H54 (cell line): Measurements from ENCODE around the gene GPR63.

ENCODE experiments used
- DNase-seq: peaks from one replicate; pipeline ENCODE4 v3.0.0; 2011; ENCODE audit warnings: low spot score, mixed read lengths; ENCODE audit not compliant: insufficient read length
- FAIRE-seq: peaks from 3 replicates; lab custom pipeline; 2011; peaks lifted over from hg19 to GRCh38; lab: Jason Lieb, UNC
- POLR2A ChIP-seq: IDR thresholded peaks from 2 replicates; pipeline ENCODE4 v1.6.1; 2011; ENCODE audit warnings: low read depth, mild to moderate bottlenecking, low read length

The GPR63 gene

DNA sequence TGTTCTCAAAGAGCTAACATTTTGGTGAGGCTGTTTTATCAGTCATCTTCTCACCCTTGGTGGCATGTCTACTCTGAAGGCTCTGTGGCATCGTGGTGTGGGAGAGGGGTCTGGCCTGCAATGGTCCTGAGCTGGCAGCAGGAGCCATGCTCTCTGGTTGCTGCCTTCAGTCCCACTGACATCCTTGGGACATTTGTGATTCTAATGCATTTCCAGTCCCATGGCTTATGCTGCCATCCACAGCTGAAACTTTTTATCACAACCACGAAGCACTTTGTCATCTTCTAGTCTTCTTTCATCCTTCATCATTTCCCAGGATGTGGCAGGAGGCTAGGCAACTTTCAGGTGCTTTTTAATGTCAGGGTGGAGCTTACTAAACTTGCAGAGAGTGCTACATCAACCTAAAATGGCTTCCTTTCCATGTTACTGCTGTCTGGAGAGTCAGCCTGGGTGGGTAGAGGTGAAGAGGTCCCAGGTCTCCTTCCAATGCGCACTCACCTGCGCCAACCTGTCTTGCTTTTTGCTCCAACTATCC, 77.1 kb downstream of the GPR63 start:
- DNase-seq: no peak

GRCh38 chr6:96755096-96755495, 82.2 kb downstream of the GPR63 start:
- FAIRE-seq (no peak), DNase-seq (no peak)
- TF ChIP-seq POLR2A: no peak

More for the DNA sequence above, 77.1 kb downstream of the GPR63 start:
- FAIRE-seq: no peak
- TF ChIP-seq POLR2A: no peak

DNA sequence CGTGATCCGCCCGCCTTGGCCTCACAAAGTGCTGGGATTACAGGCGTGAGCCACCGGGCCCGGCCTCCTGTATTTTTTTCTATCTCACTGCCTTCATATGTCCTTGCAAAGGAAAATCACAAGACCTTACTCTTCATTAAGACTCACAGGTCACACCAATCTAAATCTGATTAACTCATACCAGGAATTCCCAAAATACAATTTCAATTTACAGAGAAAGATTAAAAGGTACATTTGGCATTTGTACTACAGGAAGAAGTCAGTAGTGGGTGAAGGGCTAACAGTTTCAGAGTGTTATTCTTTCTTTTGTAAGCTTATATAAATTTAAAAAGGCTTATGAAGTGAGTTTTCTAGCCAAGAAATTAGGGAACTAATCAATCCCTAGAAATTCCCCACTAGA, 87.4 kb downstream of the GPR63 start:
- DNase-seq: no peak

More for the DNA sequence above, 87.4 kb downstream of the GPR63 start:
- FAIRE-seq: no peak
- TF ChIP-seq POLR2A: no peak
